A549 (cell line): ENCODE measurements around the gene CDX1.

Experiments used
- CTCF ChIP-seq: fragments of >200 bp; sonication (Bioruptor Twin); formaldehyde crosslinking; IDR thresholded peaks from 3 replicates; pipeline ENCODE4 v1.5.1; 2016
- POLR2A ChIP-seq: IDR thresholded peaks from 2 replicates; pipeline ENCODE4 v1.6.1; 2012; ENCODE audit warnings: mild to moderate bottlenecking, low read length

- TF ChIP-seq POLR2A (no peak), CTCF (no peak)
Observed at GRCh38 chr5:150227606-150228273, 61.2 kb downstream of the CDX1 start.
